GM23248 (cell line): Measurements from ENCODE around the gene CSNK2A2. TPM values are rescaled to one million over a fixed set of nuclear protein-coding genes. Genes with fewer than 3 reads are reported as not detected.

Experiments
- DNase-seq: peaks from one replicate; pipeline ENCODE4 v3.0.0-alpha.2; 2015
- H2AFZ ChIP-seq: fragments of 200-600 bp; sonication (generic); 2 replicates; pipeline ENCODE4 v1.6.1; 2016; ENCODE audit warnings: antibody characterized with exemption
- H3F3A ChIP-seq: fragments of 200-600 bp; sonication (generic); 2 replicates; pipeline ENCODE4 v1.6.1; 2016; ENCODE audit warnings: mild to moderate bottlenecking, antibody characterized with exemption, mixed run types; ENCODE audit not compliant: insufficient read depth
- H3K27ac ChIP-seq: fragments of 200-600 bp; sonication (generic); 2 replicates; pipeline ENCODE4 v1.5.1; 2016; ENCODE audit warnings: mild to moderate bottlenecking
- H3K27me3 ChIP-seq: fragments of 200-600 bp; sonication (generic); replicated peaks from 2 replicates; pipeline ENCODE4 v1.6.1; 2016; ENCODE audit warnings: mild to moderate bottlenecking; ENCODE audit not compliant: insufficient read depth
- H3K36me3 ChIP-seq: fragments of 200-600 bp; sonication (generic); 2 replicates; pipeline ENCODE4 v1.6.1; 2016; ENCODE audit warnings: low read depth, mild to moderate bottlenecking
- H3K4me1 ChIP-seq: fragments of 200-600 bp; sonication (generic); 2 replicates; pipeline ENCODE4 v1.6.1; 2016; ENCODE audit warnings: mild to moderate bottlenecking; ENCODE audit not compliant: insufficient read depth
- H3K4me2 ChIP-seq: fragments of 200-600 bp; sonication (generic); one replicate; pipeline ENCODE4 v1.6.1; 2016; ENCODE audit warnings: mild to moderate bottlenecking; ENCODE audit not compliant: unreplicated experiment
- H3K4me3 ChIP-seq: fragments of 200-600 bp; sonication (generic); 2 replicates; pipeline ENCODE4 v1.5.1; 2016; ENCODE audit warnings: mild to moderate bottlenecking
- H3K79me2 ChIP-seq: fragments of 200-600 bp; sonication (generic); 2 replicates; pipeline ENCODE4 v1.6.1; 2016; ENCODE audit warnings: mild to moderate bottlenecking; ENCODE audit not compliant: insufficient read depth
- H3K9ac ChIP-seq: fragments of 200-600 bp; sonication (generic); 2 replicates; pipeline ENCODE4 v1.6.1; 2016; ENCODE audit warnings: mild to moderate bottlenecking
- H3K9me2 ChIP-seq: fragments of 200-600 bp; sonication (generic); 2 replicates; pipeline ENCODE4 v1.6.1; 2016; ENCODE audit warnings: mixed run types, mild to moderate bottlenecking, moderate library complexity; ENCODE audit not compliant: insufficient read depth
- H3K9me3 ChIP-seq: fragments of 200-600 bp; sonication (generic); one replicate; pipeline ENCODE4 v1.6.1; 2017; ENCODE audit warnings: low read depth
- H4K20me1 ChIP-seq: fragments of 200-600 bp; sonication (generic); 2 replicates; pipeline ENCODE4 v1.6.0; 2016; ENCODE audit not compliant: insufficient read depth
- EZH2 ChIP-seq: fragments of 200-600 bp; sonication (generic); IDR thresholded peaks from 2 replicates; pipeline ENCODE4 v1.6.1; 2018; ENCODE audit warnings: antibody characterized with exemption, mild to moderate bottlenecking; ENCODE audit not compliant: insufficient read depth, poor library complexity, severe bottlenecking
- EZH2phosphoT487 ChIP-seq: fragments of 200-600 bp; sonication (generic); IDR thresholded peaks from 2 replicates; pipeline ENCODE4 v1.6.1; 2018; ENCODE audit warnings: antibody characterized with exemption, moderate library complexity, mild to moderate bottlenecking, low read depth; ENCODE audit not compliant: insufficient read depth
- WGBS, 2 experiments: methylation state at CpG; one replicate each; pipeline ENCODE4 v1.1.6; 2015 to 2017; ENCODE audit warnings: low lambda C conversion rate in 2 of 2, low coverage in 1 of 2; ENCODE audit errors: missing lambda C conversion rate in 2 of 2; 5-methylcytosine and 5-hydroxymethylcytosine counted together
- in situ Hi-C: fragments of 300-500 bp; cut with MboI; formaldehyde crosslinking; loops from 2 replicates; pipeline ENCODE4 v1.15.0; 2020
- polyA plus RNA-seq: library from polyadenylated mRNA; unstranded; fragments of >200 nt; fragmentation: Nextera tagmentation; extraction: Ambion mirVana; gene quantifications from 2 replicates; pipeline ENCODE4 v1.2.1, GENCODE V29; 2016
- total RNA-seq: library from RNA; depleted of rRNA; stranded (reverse); fragments of >200 nt; shearing (Covaris generic); gene quantifications from 2 replicates; pipeline ENCODE4 v1.2.3, GENCODE V29; 2014

CSNK2A2 gene
- total and polyA plus RNA-seq, 2 experiments from 2014 or later, result 16.6 to 27.4 TPM

- no peak overlapping the region for H3K4me2 ChIP-seq
- peaks cover 17% of the 10 kb centered on the region for H3K4me1 ChIP-seq
- in situ Hi-C loops, result loop anchor here (10.0 kb wide), 1 partner anchor 80 kb away; no protein-coding TSS in a partner anchor
- H3K27ac ChIP-seq, result no peak overlapping the region
- peaks cover 37% of the 10 kb centered on the region for H3K36me3 ChIP-seq
- H3K9me2 ChIP-seq, result no peaks in the 10 kb centered on the region
- 97 to 98% methylated on average over 23 of the region's 23 CpGs for WGBS, 2 experiments
- H3F3A ChIP-seq, result no peaks in the 10 kb centered on the region
- peaks cover 2% of the 10 kb centered on the region; the same call in 1 of the 2 replicates for H4K20me1 ChIP-seq
- DNase-seq, result peak; percentile 8
- no peak overlapping the region for H3K4me3 ChIP-seq
- TF ChIP-seq EZH2 (no peak), EZH2phosphoT487 (no peak)
- H3K9ac ChIP-seq, result no peak overlapping the region
- no peaks in the 10 kb centered on the region for H3K27me3 ChIP-seq
- peaks cover 43% of the 10 kb centered on the region for H3K79me2 ChIP-seq
- no peak overlapping the region for H2AFZ ChIP-seq
- H3K9me3 ChIP-seq, result no peaks in the 10 kb centered on the region
Observed at GRCh38 chr16:58114827-58115825, 82.8 kb downstream of the CSNK2A2 start.

GRCh38 chr16:58111302-58111627 is 86.6 kb downstream of the CSNK2A2 start:
- Histone ChIP-seq H3K4me2 (no peak overlapping the region), H4K20me1 (no peaks in the 10 kb centered on the region), H3K4me3 (no peak overlapping the region), H2AFZ (no peak overlapping the region), H3K27ac (no peak overlapping the region), H3K9ac (no peak overlapping the region), H3K27me3 (no peaks in the 10 kb centered on the region), H3K9me2 (no peaks in the 10 kb centered on the region), H3K36me3 (peaks cover 32% of the 10 kb centered on the region), H3K4me1 (peaks cover 8% of the 10 kb centered on the region), H3F3A (no peaks in the 10 kb centered on the region), H3K79me2 (peaks cover 4% of the 10 kb centered on the region), H3K9me3 (no peaks in the 10 kb centered on the region)
- TF ChIP-seq EZH2, result no peak
- no peak for TF ChIP-seq EZH2phosphoT487
- WGBS, 2 experiments, result 91 to 95% methylated on average over 3 of the region's 3 CpGs
- in situ Hi-C loops, result loop anchor here (10.0 kb wide), 1 partner anchor 76 kb away; no protein-coding TSS in a partner anchor
- DNase-seq, result no peak

GRCh38 chr16:58110571-58111301 is 87.2 kb downstream of the CSNK2A2 start:
- in situ Hi-C loops, result loop anchor here (10.0 kb wide), 1 partner anchor 76 kb away; no protein-coding TSS in a partner anchor
- Histone ChIP-seq H3K36me3 (peaks cover 27% of the 10 kb centered on the region), H3K4me3 (no peak overlapping the region), H3K9me3 (no peaks in the 10 kb centered on the region), H3K27ac (no peak overlapping the region), H2AFZ (no peak overlapping the region), H4K20me1 (no peaks in the 10 kb centered on the region), H3K27me3 (no peaks in the 10 kb centered on the region), H3K9ac (no peak overlapping the region), H3K4me1 (peaks cover 8% of the 10 kb centered on the region), H3K9me2 (no peaks in the 10 kb centered on the region), H3K79me2 (no peaks in the 10 kb centered on the region; the same call in 1 of the 2 replicates), H3K4me2 (no peak overlapping the region), H3F3A (no peaks in the 10 kb centered on the region)
- no peak for TF ChIP-seq EZH2
- TF ChIP-seq EZH2phosphoT487, result no peak
- peak; percentile 42 for DNase-seq
- 45 to 49% methylated on average over 12 of the region's 12 CpGs for WGBS, 2 experiments

GRCh38 chr16:58109881-58110280 is 88.0 kb downstream of the CSNK2A2 start:
- H3K4me2 ChIP-seq, result no peak overlapping the region
- no peak for TF ChIP-seq EZH2
- TF ChIP-seq EZH2phosphoT487, result no peak
- H3K9me3 ChIP-seq, result no peaks in the 10 kb centered on the region
- no peaks in the 10 kb centered on the region for H3K79me2 ChIP-seq
- in situ Hi-C loops, result loop anchor here (10.0 kb wide), 1 partner anchor 75 kb away; no protein-coding TSS in a partner anchor
- no peak for DNase-seq
- peaks cover 18% of the 10 kb centered on the region; the same call in 1 of the 2 replicates for H3K36me3 ChIP-seq
- no peak overlapping the region for H2AFZ ChIP-seq
- no peaks in the 10 kb centered on the region for H3K9me2 ChIP-seq
- H4K20me1 ChIP-seq, result no peaks in the 10 kb centered on the region
- H3K27ac ChIP-seq, result no peak overlapping the region
- peaks cover 8% of the 10 kb centered on the region for H3K4me1 ChIP-seq
- no peak overlapping the region for H3K9ac ChIP-seq
- H3K27me3 ChIP-seq, result no peaks in the 10 kb centered on the region
- H3F3A ChIP-seq, result no peaks in the 10 kb centered on the region
- 92 to 100% methylated on average over 2 of the region's 2 CpGs for WGBS, 2 experiments
- H3K4me3 ChIP-seq, result no peak overlapping the region
